Measurements from ENCODE around the gene IL12RB2. TPM values are rescaled to one million over a fixed set of nuclear protein-coding genes. Genes with fewer than 3 reads are reported as not detected.
A peak's percentile ranks its signal among the peaks of the same experiment; 100 is the strongest.

IL12RB2 gene
- total and polyA plus RNA-seq, 2 donors from 2014 or later = 0.26 to 1.5 TPM

DNA sequence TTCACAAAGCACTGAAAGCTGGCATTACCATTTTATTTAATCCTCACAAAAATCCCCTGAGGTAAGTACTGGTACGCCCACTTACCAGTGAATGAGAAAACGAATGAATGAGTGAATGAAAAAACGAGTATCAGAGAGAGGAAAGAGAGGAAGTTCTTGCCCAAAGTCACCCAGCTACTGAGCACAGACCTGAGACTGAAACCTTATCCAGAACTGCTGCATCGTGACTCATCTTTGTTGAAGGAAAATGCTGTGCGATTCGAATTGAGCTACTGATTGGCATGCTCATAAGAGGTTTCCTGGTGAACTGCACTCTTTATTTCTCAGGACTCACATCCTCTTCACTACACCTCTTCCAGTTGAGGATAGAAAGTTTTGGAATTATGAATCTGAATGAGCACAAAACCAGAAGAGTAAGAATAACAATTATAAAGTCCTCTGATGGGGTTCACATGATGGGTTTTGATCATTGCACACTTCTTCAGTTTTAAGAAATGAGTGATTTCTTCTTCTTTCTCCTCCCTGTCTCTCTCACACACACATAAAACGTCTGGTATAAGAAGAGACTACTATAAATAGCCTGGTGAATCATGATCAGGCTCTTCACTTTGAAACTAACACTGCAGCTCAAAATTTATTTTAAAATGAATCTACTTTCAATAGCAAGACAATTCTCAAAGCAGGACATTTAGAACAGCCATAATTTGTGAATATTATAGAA, 32.1 kb downstream of the IL12RB2 start:
- H3K27me3 ChIP-seq (ENCODE audit: control insufficient read depth, insufficient read depth, low read length) = no peaks in the 10 kb centered on the region
- H3K27ac ChIP-seq (ENCODE audit: low read depth in 2 of 2, low read length in 2 of 2) = no peak overlapping the region
- H3K9ac ChIP-seq (ENCODE audit: low read length in 3 of 3) = no peak overlapping the region
- H3K9me3 ChIP-seq (ENCODE audit: control insufficient read depth in 2 of 3, insufficient read depth in 1 of 3, low read length in 3 of 3) = no peaks in the 10 kb centered on the region
- no peaks in the 10 kb centered on the region for H3K4me1 ChIP-seq (ENCODE audit: control insufficient read depth in 2 of 3, insufficient read depth in 2 of 3, low read depth in 1 of 3, low read length in 3 of 3)
- DNase-seq (peak in 1 of 5 donors; percentile 12), FAIRE-seq (no peak)
- TF ChIP-seq, protein P1, sequence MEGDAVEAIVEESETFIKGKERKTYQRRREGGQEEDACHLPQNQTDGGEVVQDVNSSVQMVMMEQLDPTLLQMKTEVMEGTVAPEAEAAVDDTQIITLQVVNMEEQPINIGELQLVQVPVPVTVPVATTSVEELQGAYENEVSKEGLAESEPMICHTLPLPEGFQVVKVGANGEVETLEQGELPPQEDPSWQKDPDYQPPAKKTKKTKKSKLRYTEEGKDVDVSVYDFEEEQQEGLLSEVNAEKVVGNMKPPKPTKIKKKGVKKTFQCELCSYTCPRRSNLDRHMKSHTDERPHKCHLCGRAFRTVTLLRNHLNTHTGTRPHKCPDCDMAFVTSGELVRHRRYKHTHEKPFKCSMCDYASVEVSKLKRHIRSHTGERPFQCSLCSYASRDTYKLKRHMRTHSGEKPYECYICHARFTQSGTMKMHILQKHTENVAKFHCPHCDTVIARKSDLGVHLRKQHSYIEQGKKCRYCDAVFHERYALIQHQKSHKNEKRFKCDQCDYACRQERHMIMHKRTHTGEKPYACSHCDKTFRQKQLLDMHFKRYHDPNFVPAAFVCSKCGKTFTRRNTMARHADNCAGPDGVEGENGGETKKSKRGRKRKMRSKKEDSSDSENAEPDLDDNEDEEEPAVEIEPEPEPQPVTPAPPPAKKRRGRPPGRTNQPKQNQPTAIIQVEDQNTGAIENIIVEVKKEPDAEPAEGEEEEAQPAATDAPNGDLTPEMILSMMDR (IDR thresholded peaks at IDR 0.05; ENCODE audit: borderline replicate concordance, extremely low read depth, insufficient read depth) = no peak
- H3K36me3 ChIP-seq (ENCODE audit: control insufficient read depth in 2 of 3, insufficient read depth in 3 of 3, low read length in 3 of 3) = no peaks in the 10 kb centered on the region
- H3K4me3 ChIP-seq (ENCODE audit: low read length in 3 of 3) = no peak overlapping the region
- intact Hi-C loops (cut with DNase I) = no loop called here

DNA sequence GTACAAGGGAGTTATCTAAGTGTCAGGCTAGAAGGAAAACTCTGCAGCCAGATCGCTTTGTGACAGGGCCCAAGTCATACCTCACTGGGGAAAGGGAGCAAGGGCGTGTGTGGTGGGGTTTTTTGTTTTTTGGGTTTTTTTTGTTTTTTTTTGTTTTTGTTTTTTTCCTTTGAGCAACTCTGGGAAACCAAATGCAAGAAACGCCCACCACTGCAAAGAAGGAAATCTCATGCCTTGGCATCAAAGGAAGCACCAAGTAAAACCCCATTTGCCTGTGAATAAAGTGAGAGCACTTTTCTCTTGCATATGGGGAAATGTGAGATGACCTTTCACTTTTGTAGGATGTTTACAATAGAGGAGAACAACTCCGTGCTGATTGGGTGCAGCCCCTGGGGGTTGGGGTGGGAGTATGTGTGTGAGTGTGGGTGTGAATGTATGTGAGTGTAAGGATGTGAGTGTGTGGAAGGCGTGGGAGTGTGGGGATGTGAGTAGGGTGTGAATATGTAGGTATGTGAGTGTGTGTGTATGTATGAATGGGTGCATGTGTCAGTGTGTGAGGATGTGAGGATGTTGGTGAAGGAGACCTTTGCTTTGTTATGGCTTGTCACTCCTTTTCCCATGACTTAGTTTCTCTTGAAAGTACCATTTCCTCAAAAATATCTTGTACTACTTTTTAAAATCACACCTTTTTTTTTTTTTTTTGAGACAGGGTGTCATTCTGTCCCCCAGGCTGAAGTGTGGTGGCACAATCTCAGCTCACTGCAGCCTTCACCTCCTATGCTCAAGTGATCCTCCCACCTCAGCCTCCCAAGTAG, 34.6 kb downstream of the IL12RB2 start:
- no peaks in the 10 kb centered on the region for H3K36me3 ChIP-seq (ENCODE audit: control insufficient read depth in 2 of 3, insufficient read depth in 3 of 3, low read length in 3 of 3)
- H3K4me1 ChIP-seq (ENCODE audit: control insufficient read depth in 2 of 3, insufficient read depth in 2 of 3, low read depth in 1 of 3, low read length in 3 of 3) = no peaks in the 10 kb centered on the region
- DNase-seq (no peak), FAIRE-seq (no peak)
- no peak overlapping the region for H3K27ac ChIP-seq (ENCODE audit: low read depth in 2 of 2, low read length in 2 of 2)
- no peaks in the 10 kb centered on the region for H3K27me3 ChIP-seq (ENCODE audit: control insufficient read depth, insufficient read depth, low read length)
- TF ChIP-seq, protein P1 (IDR thresholded peaks at IDR 0.05; ENCODE audit: borderline replicate concordance, extremely low read depth, insufficient read depth) = no peak
- no peak overlapping the region for H3K9ac ChIP-seq (ENCODE audit: low read length in 3 of 3)
- intact Hi-C loops (cut with DNase I) = no loop called here
- no peak overlapping the region for H3K4me3 ChIP-seq (ENCODE audit: low read length in 3 of 3)
- H3K9me3 ChIP-seq (ENCODE audit: control insufficient read depth in 2 of 3, insufficient read depth in 1 of 3, low read length in 3 of 3) = no peaks in the 10 kb centered on the region

DNA sequence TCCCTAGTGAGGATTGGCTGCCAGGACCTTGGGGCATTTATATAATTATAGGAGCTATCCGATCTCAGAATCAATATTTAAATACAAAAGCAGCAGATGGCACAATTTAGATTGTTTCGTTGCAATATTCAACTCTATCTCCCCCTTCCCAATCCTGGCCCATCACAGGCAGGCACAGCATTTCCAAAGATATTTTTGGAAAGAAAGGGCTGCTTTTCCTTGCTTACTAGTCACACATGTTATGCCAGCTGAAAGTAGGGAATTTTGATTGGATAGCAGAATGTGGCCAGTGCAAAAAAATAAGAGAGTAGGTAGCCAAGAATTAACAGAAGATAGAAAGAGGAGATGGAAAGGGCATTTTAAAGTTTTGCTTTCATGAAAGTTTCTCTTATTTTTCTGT, 37.9 kb downstream of the IL12RB2 start:
- Histone ChIP-seq H3K36me3 (ENCODE audit: control insufficient read depth in 2 of 3, insufficient read depth in 3 of 3, low read length in 3 of 3) (no peaks in the 10 kb centered on the region), H3K27ac (ENCODE audit: low read depth in 2 of 2, low read length in 2 of 2) (no peak overlapping the region), H3K9me3 (ENCODE audit: control insufficient read depth in 2 of 3, insufficient read depth in 1 of 3, low read length in 3 of 3) (no peaks in the 10 kb centered on the region), H3K4me3 (ENCODE audit: low read length in 3 of 3) (no peak overlapping the region), H3K9ac (ENCODE audit: low read length in 3 of 3) (no peak overlapping the region), H3K27me3 (ENCODE audit: control insufficient read depth, insufficient read depth, low read length) (no peaks in the 10 kb centered on the region), H3K4me1 (ENCODE audit: control insufficient read depth in 2 of 3, insufficient read depth in 2 of 3, low read depth in 1 of 3, low read length in 3 of 3) (no peaks in the 10 kb centered on the region)
- intact Hi-C loops (cut with DNase I) = loop anchor here (5.0 kb wide), 1 partner anchor 157 kb away; no protein-coding TSS in a partner anchor
- TF ChIP-seq, protein P1 (IDR thresholded peaks at IDR 0.05; ENCODE audit: borderline replicate concordance, extremely low read depth, insufficient read depth) = no peak
- FAIRE-seq = no peak
- DNase-seq = no peak

Measured in kidney (tissue), 14 donors.